HG03108 (cell line): ENCODE results near the gene LRP3.

Experiments
- ATAC-seq: cut with Tn5 transposase; IDR thresholded peaks from one replicate; pipeline ENCODE4 v1.9.1; 2021; ENCODE audit warnings: moderate library complexity; ENCODE audit not compliant: unreplicated experiment

LRP3 gene

GRCh38 chr19:33251076-33251475 is 56.9 kb downstream of the LRP3 start:
- no peak for ATAC-seq

- ATAC-seq, result no peak
These were observed 57.5 kb downstream of the LRP3 start for GRCh38 chr19:33251526-33252090.

- no peak for ATAC-seq
These were observed 58.4 kb downstream of the LRP3 start for GRCh38 chr19:33252418-33252962.

- ATAC-seq, result no peak
These were observed 58.8 kb downstream of the LRP3 start for GRCh38 chr19:33252971-33253370.

GRCh38 chr19:33254245-33254824 is 60.2 kb downstream of the LRP3 start:
- no peak for ATAC-seq

- ATAC-seq, result no peak
These were observed 61.7 kb downstream of the LRP3 start for GRCh38 chr19:33255781-33256180.

GRCh38 chr19:33256261-33256660 is 62.1 kb downstream of the LRP3 start:
- ATAC-seq, result no peak

GRCh38 chr19:33257828-33258227 is 63.7 kb downstream of the LRP3 start:
- no peak for ATAC-seq
